Measurements from ENCODE around the gene QPCT.
"Not testable (repeated sequence)": the region's sequence is repeated elsewhere in the genome, so short reads cannot be mapped to it uniquely, and the experiment has no call there.

Gene QPCT

GRCh38 chr2:37358466-37358865 lies 14.0 kb downstream of the QPCT start:
- no peak for DNase-seq (ENCODE audit: low read depth)

GRCh38 chr2:37361216-37361815 lies 16.9 kb downstream of the QPCT start:
- DNase-seq (ENCODE audit: low read depth) = no peak

- no peak for DNase-seq (ENCODE audit: low read depth)
Measured at GRCh38 chr2:37361994-37362698, 17.7 kb downstream of the QPCT start.

- no peak for DNase-seq (ENCODE audit: low read depth)
Measured at GRCh38 chr2:37364351-37364750, 19.9 kb downstream of the QPCT start.

GRCh38 chr2:37365669-37366068 lies 21.2 kb downstream of the QPCT start:
- no peak for DNase-seq (ENCODE audit: low read depth)

- DNase-seq (ENCODE audit: low read depth) = no peak
Measured at GRCh38 chr2:37366773-37367172, 22.3 kb downstream of the QPCT start.

- DNase-seq (ENCODE audit: low read depth) = no peak
Measured at GRCh38 chr2:37367310-37367709, 22.9 kb downstream of the QPCT start.

GRCh38 chr2:37367984-37368383 lies 23.6 kb downstream of the QPCT start:
- DNase-seq (ENCODE audit: low read depth) = no peak

GRCh38 chr2:37370666-37371065 lies 26.2 kb downstream of the QPCT start:
- no peak for DNase-seq (ENCODE audit: low read depth)

- no peak for DNase-seq (ENCODE audit: low read depth)
Measured at GRCh38 chr2:37372000-37372399, 27.6 kb downstream of the QPCT start.

GRCh38 chr2:37375741-37376288 lies 31.4 kb downstream of the QPCT start:
- DNase-seq (ENCODE audit: low read depth) = no peak

- DNase-seq (ENCODE audit: low read depth) = no peak
Measured at GRCh38 chr2:37376421-37377186, 32.2 kb downstream of the QPCT start.

- no peak for DNase-seq (ENCODE audit: low read depth)
Measured at GRCh38 chr2:37377187-37377532, 32.7 kb downstream of the QPCT start.

GRCh38 chr2:37378411-37378810 lies 34.0 kb downstream of the QPCT start:
- DNase-seq (ENCODE audit: low read depth) = no peak

GRCh38 chr2:37379881-37380296 lies 35.5 kb downstream of the QPCT start:
- DNase-seq (ENCODE audit: low read depth) = no peak

- not testable (repeated sequence) for DNase-seq (ENCODE audit: low read depth)
Measured at GRCh38 chr2:37380787-37381186, 36.4 kb downstream of the QPCT start.

GRCh38 chr2:37384261-37384660 lies 39.8 kb downstream of the QPCT start:
- DNase-seq (ENCODE audit: low read depth) = not testable (repeated sequence)

GRCh38 chr2:37387148-37387835 lies 42.9 kb downstream of the QPCT start:
- DNase-seq (ENCODE audit: low read depth) = no peak

GRCh38 chr2:37388074-37388473 lies 43.6 kb downstream of the QPCT start:
- DNase-seq (ENCODE audit: low read depth) = no peak

GRCh38 chr2:37389395-37389794 lies 45.0 kb downstream of the QPCT start:
- no peak for DNase-seq (ENCODE audit: low read depth)

GRCh38 chr2:37389989-37390765 lies 45.7 kb downstream of the QPCT start:
- peak; percentile 46 for DNase-seq (ENCODE audit: low read depth)

GRCh38 chr2:37390777-37391176 lies 46.3 kb downstream of the QPCT start:
- no peak for DNase-seq (ENCODE audit: low read depth)
